Karpas-422 (cell line): ENCODE data around the gene CACNA1C. TPM values are rescaled to one million over a fixed set of nuclear protein-coding genes. Genes with fewer than 3 reads are reported as not detected.

ENCODE experiments used
- DNase-seq: peaks from one replicate; pipeline ENCODE4 v3.0.0-alpha.2; 2015
- H2AFZ ChIP-seq: fragments of 200-600 bp; sonication (generic); 2 replicates; pipeline ENCODE4 v1.6.1; 2014; ENCODE audit warnings: antibody characterized with exemption, low read length, mixed read lengths
- H3K27ac ChIP-seq: fragments of 200-600 bp; sonication (generic); 2 replicates; pipeline ENCODE4 v1.5.1; 2014; ENCODE audit warnings: mild to moderate bottlenecking, low read length, moderate library complexity
- H3K27me3 ChIP-seq: fragments of 200-600 bp; sonication (generic); 2 replicates; pipeline ENCODE4 v1.6.1; 2014; ENCODE audit warnings: low read length, mixed read lengths
- H3K36me3 ChIP-seq: fragments of 200-600 bp; sonication (generic); 2 replicates; pipeline ENCODE4 v1.6.1; 2014; ENCODE audit warnings: low read length, mixed read lengths; ENCODE audit not compliant: insufficient read depth
- H3K4me1 ChIP-seq: fragments of 200-600 bp; sonication (generic); 2 replicates; pipeline ENCODE4 v1.6.1; 2014; ENCODE audit warnings: mild to moderate bottlenecking, low read length, mixed read lengths
- H3K4me2 ChIP-seq: fragments of 200-600 bp; sonication (generic); 2 replicates; pipeline ENCODE4 v1.6.1; 2014; ENCODE audit warnings: low read length, low read depth, mild to moderate bottlenecking; ENCODE audit not compliant: poor library complexity, severe bottlenecking
- H3K4me3 ChIP-seq: fragments of 200-600 bp; sonication (generic); 2 replicates; pipeline ENCODE4 v1.5.1; 2014; ENCODE audit warnings: mild to moderate bottlenecking, antibody characterized with exemption, low read length, mixed read lengths
- H3K79me2 ChIP-seq: fragments of 200-600 bp; sonication (generic); 2 replicates; pipeline ENCODE4 v1.6.1; 2014; ENCODE audit warnings: mild to moderate bottlenecking, low read length, mixed read lengths
- H3K9ac ChIP-seq: fragments of 200-600 bp; sonication (generic); 2 replicates; pipeline ENCODE4 v1.6.0; 2014; ENCODE audit warnings: low read length
- H3K9me2 ChIP-seq: fragments of 200-600 bp; sonication (generic), shearing (Covaris generic); replicated peaks from 2 replicates; pipeline ENCODE4 v1.6.0; 2014; ENCODE audit warnings: mild to moderate bottlenecking, low read length, moderate library complexity; ENCODE audit not compliant: insufficient read depth
- H3K9me3 ChIP-seq: fragments of 300-700, 200-600 bp; sonication (generic); 2 replicates; pipeline ENCODE4 v1.6.1; 2014; ENCODE audit warnings: low read length, mixed read lengths
- H4K20me1 ChIP-seq: fragments of 200-600 bp; sonication (generic); 2 replicates; pipeline ENCODE4 v1.6.1; 2014; ENCODE audit warnings: mild to moderate bottlenecking, antibody characterized with exemption, low read length, low read depth; ENCODE audit not compliant: insufficient read depth
- total RNA-seq: library from RNA; depleted of rRNA; stranded (reverse); fragments of >200 nt; shearing (Covaris generic); gene quantifications from 2 replicates; pipeline ENCODE4 v1.2.3, GENCODE V29; 2014; ENCODE audit warnings: low replicate concordance

The CACNA1C gene
- total RNA-seq, 1 experiment from 2014 or later = 0.11 TPM

DNA sequence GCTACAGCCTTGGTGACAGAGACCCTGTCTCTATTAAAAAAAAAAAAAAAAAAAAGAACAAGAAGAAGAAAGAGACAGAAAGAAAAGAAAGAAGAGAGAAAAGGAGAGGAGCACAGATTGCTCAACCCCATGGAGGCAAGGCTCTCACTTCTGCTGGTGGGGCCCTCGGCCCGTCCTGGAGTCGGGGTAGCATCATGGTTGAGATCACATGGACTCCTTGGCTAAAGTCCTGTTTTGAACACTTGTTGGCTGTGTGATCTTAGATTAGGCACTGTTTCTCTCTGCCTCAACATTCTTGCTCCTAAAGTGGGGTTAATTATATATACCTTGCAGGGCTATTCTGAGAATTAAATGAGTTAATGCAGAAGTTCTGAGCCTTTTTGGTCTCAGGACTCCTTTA is 207.7 kb downstream of the CACNA1C start:
- no peaks in the 10 kb centered on the region for H3K79me2 ChIP-seq
- DNase-seq = no peak
- H3K9me3 ChIP-seq = peaks cover 5% of the 10 kb centered on the region; the same call in 1 of the 2 replicates
- H3K9ac ChIP-seq = no peak overlapping the region
- H3K4me3 ChIP-seq = no peak overlapping the region
- H3K27me3 ChIP-seq = no peaks in the 10 kb centered on the region
- H3K4me2 ChIP-seq = no peak overlapping the region
- no peaks in the 10 kb centered on the region for H3K36me3 ChIP-seq
- no peak overlapping the region for H2AFZ ChIP-seq
- no peaks in the 10 kb centered on the region for H4K20me1 ChIP-seq
- no peak overlapping the region for H3K27ac ChIP-seq
- H3K4me1 ChIP-seq = no peaks in the 10 kb centered on the region
- no peaks in the 10 kb centered on the region for H3K9me2 ChIP-seq

DNA sequence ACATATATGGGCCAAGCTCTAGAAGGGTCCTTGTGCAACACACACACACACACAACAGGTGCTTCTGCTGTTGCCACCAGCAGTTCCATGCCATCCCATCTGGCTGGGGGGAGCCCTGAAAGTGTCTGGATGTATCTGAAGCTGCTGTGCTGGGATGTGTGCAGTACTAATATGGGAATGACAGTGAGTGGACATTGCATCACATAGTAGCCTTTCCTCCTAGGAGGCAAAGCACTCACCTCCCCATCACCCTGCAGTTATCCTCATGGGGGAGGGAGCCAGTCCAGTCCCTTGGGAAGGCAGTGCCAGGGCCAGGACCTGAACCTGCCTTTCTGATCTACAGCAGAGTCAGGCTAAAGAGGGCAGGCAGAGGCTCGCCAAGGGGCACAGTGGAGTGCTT is 208.9 kb downstream of the CACNA1C start:
- Histone ChIP-seq H4K20me1 (no peaks in the 10 kb centered on the region), H3K4me2 (no peak overlapping the region), H3K9me3 (no peaks in the 10 kb centered on the region), H3K4me1 (no peaks in the 10 kb centered on the region), H3K27me3 (no peaks in the 10 kb centered on the region), H3K27ac (no peak overlapping the region), H3K4me3 (no peak overlapping the region), H3K79me2 (no peaks in the 10 kb centered on the region), H2AFZ (no peak overlapping the region), H3K36me3 (no peaks in the 10 kb centered on the region), H3K9ac (no peak overlapping the region), H3K9me2 (no peaks in the 10 kb centered on the region)
- DNase-seq = no peak

DNA sequence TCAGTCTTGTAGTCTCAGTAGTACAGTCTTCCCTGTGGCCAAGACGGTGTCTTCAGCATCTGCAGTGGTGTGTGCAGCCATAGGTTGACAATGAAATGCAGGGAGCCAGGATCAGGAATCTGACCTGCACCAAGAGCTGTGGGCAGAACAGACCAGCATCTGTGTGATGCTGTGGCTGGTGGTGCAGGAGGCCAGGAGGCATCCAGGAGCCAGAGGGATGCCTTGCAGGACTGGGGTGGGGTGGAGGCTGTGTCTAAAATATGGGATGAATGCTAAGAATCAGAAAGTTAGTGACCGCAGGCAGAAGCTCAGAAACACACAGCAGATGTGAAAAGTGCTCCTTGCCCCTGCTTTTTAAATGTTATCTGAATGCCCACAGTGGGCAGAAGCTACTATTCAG is 209.7 kb downstream of the CACNA1C start:
- no peaks in the 10 kb centered on the region for H3K27me3 ChIP-seq
- no peaks in the 10 kb centered on the region for H3K79me2 ChIP-seq
- no peaks in the 10 kb centered on the region for H3K9me2 ChIP-seq
- no peak overlapping the region for H3K9ac ChIP-seq
- no peak overlapping the region for H3K4me3 ChIP-seq
- H3K36me3 ChIP-seq = no peaks in the 10 kb centered on the region
- H3K4me2 ChIP-seq = no peak overlapping the region
- no peaks in the 10 kb centered on the region for H3K4me1 ChIP-seq
- H3K9me3 ChIP-seq = no peaks in the 10 kb centered on the region
- no peak for DNase-seq
- H3K27ac ChIP-seq = no peak overlapping the region
- H4K20me1 ChIP-seq = no peaks in the 10 kb centered on the region
- H2AFZ ChIP-seq = no peak overlapping the region

DNA sequence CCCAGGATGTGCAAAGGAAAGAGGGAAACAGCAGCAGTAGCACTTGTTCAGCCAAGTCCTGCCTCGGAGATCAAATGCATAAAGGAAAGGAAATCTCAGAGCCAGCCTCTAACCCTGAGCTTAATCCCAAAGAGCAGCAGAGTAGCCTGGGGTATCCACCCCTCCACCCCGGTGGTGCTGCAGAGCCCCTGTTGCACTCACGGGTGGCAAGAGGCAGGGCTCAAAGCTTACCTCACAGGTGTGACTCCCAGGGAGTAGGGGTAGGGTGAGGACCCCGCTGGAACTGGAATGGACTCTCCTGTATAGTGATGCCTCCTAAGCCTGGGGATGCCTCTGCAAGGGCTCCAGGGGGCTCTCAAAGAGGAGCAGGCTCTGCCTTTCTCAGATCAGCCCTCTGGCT is 211.1 kb downstream of the CACNA1C start:
- Histone ChIP-seq H3K27ac (no peak overlapping the region), H3K9me3 (no peaks in the 10 kb centered on the region), H3K4me2 (no peak overlapping the region), H2AFZ (no peak overlapping the region), H3K4me1 (no peaks in the 10 kb centered on the region), H4K20me1 (no peaks in the 10 kb centered on the region), H3K9ac (no peak overlapping the region), H3K27me3 (no peaks in the 10 kb centered on the region), H3K79me2 (no peaks in the 10 kb centered on the region), H3K36me3 (no peaks in the 10 kb centered on the region), H3K4me3 (no peak overlapping the region), H3K9me2 (no peaks in the 10 kb centered on the region)
- DNase-seq = no peak

DNA sequence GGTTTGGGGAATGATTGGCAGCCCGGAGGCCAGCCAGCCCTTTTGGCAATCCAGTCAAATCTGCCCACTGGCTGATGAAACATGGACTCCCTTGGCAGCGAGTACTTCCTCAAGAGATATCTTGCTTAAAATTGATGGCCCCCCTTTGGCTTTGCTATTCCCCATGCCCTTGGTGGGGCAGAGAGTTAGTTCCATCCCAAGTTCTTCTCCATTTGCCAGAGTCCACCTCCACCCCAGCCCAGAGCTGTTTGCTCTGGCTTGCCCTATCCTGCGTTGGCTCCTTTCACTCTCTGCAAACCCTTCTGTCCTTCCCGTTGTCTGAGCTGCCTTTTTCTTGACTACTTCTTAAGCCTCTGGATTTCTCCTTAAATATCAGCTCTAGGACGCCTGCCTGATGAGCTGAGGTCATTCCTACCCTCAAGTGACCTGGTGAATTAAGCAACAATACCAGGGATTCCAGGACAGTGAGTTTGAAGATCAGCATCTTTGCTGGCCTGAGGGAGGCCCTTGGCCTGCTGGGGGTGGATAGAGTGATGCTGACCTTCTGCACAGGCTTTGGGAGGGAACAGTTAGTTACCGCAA is 212.0 kb downstream of the CACNA1C start:
- no peak for DNase-seq
- no peaks in the 10 kb centered on the region for H3K36me3 ChIP-seq
- H3K4me2 ChIP-seq = no peak overlapping the region
- H3K9ac ChIP-seq = no peak overlapping the region
- no peaks in the 10 kb centered on the region for H3K4me1 ChIP-seq
- no peaks in the 10 kb centered on the region for H3K9me3 ChIP-seq
- H3K9me2 ChIP-seq = no peaks in the 10 kb centered on the region
- no peaks in the 10 kb centered on the region for H3K27me3 ChIP-seq
- H3K4me3 ChIP-seq = no peak overlapping the region
- H2AFZ ChIP-seq = no peak overlapping the region
- no peaks in the 10 kb centered on the region for H4K20me1 ChIP-seq
- H3K79me2 ChIP-seq = no peaks in the 10 kb centered on the region
- no peak overlapping the region for H3K27ac ChIP-seq

DNA sequence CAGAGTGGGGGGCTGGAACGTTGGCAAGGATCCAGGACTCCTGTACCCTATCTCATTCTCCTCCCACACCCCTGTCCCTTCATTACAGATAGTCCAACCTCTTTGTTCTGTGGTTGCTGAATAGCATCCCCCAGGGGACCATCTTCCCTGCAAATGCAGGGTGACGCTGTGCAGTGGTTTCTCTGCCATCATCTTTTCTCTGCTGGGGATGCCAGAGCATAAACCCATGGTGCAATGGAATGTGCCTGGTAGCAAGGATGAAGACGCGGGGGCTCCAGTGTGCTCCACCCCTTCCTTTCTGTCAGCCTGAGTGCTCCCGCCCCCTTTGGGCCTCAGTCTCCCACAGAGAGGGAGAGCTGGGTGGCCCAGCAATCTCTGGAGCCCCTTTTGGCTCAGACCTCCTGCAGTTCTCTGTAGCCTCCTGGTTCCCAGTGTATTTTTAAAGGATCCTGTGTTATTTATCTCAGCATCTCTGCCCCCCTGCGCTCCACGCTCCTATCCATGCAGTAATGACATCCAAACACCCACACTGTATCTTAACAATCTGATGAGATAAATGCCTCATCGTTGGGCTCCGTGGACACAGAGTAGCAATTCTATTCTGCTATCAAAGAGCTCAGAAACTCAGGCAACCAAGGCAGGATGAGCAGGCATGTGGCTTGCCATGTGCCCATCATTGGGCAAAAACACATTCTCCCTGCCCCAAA is 212.8 kb downstream of the CACNA1C start:
- no peak overlapping the region for H3K4me2 ChIP-seq
- H3K9me2 ChIP-seq = no peaks in the 10 kb centered on the region
- no peaks in the 10 kb centered on the region for H4K20me1 ChIP-seq
- H3K27ac ChIP-seq = no peak overlapping the region
- H3K4me1 ChIP-seq = no peaks in the 10 kb centered on the region
- DNase-seq = no peak
- no peaks in the 10 kb centered on the region for H3K36me3 ChIP-seq
- H3K79me2 ChIP-seq = no peaks in the 10 kb centered on the region
- H3K27me3 ChIP-seq = no peaks in the 10 kb centered on the region
- H3K9ac ChIP-seq = no peak overlapping the region
- no peak overlapping the region for H3K4me3 ChIP-seq
- no peak overlapping the region for H2AFZ ChIP-seq
- H3K9me3 ChIP-seq = no peaks in the 10 kb centered on the region

DNA sequence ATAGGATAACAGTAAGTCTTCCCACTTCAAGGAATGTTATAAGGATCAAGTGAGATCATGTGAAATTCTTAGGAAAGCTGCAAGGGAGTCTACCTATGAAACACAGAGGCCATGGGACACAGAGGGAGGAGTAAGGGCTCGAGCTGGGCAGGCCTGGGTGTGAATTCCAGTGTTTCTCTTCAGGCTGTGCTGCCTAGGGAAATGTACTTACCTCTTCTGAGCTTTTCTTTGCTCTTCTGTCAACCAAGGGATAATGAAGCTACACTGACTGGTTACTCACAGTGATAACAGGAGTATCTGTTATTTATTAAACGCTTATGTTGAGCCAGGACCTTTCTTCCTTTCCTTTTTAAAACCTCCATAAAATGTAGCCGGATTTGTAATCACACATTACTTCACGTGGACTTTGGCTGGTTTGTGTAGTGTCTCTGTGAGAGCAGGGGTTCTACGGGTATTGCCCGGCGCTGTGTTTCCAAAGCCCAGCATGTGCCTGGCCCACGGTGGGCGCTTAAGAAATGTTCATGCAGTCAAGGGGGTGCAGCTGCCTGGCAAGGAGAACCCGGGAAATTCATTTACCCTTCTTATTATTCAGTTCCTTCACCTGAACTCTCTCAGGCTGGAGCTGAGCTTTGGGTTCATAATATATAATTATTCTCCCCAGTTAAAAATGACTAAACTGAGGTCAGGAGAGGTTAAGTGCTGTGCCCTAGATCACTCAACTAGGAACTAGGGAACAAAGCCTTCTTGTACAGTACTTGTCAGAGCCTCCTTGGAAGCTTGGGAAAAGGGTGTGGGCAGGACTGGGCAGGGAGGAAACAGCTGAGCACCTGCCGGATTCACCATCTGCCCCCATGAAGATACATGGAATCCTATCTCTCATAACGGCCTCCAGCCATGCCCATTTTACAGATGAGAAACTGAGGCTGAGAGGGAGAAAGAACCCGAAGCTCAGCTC is 214.2 kb downstream of the CACNA1C start:
- Histone ChIP-seq H3K9me2 (no peaks in the 10 kb centered on the region), H3K9me3 (no peaks in the 10 kb centered on the region), H3K4me2 (no peak overlapping the region), H3K9ac (no peak overlapping the region), H3K27ac (no peak overlapping the region), H3K27me3 (no peaks in the 10 kb centered on the region), H3K4me1 (no peaks in the 10 kb centered on the region), H3K4me3 (no peak overlapping the region), H4K20me1 (no peaks in the 10 kb centered on the region), H2AFZ (no peak overlapping the region), H3K79me2 (no peaks in the 10 kb centered on the region), H3K36me3 (no peaks in the 10 kb centered on the region)
- no peak for DNase-seq
